ENCODE measurements around the gene PSMA1. TPM values are rescaled to one million over a fixed set of nuclear protein-coding genes. Genes with fewer than 3 reads are reported as not detected.
"Not testable (repeated sequence)": the region's sequence is repeated elsewhere in the genome, so short reads cannot be mapped to it uniquely, and the experiment has no call there.

Gene PSMA1
- 216 TPM for polyA plus RNA-seq (2013, experiment 1 of 4)
- polyA plus RNA-seq (2013, experiment 2 of 4), result 227 TPM
- polyA plus RNA-seq (2013, experiment 3 of 4), result 196 TPM
- 224 TPM for polyA plus RNA-seq (2013, experiment 4 of 4)

- Histone ChIP-seq H3K9me3 (ENCODE audit: control insufficient read depth, low read length) (no peaks in the 10 kb centered on the region), H3K27me3 (ENCODE audit: control insufficient read depth, insufficient read depth, low read length, poor library complexity, severe bottlenecking) (no peaks in the 10 kb centered on the region), H3K36me3 (ENCODE audit: control insufficient read depth, insufficient read depth, low read length) (peaks cover 15% of the 10 kb centered on the region), H3K27ac (ENCODE audit: insufficient read depth, low read depth, low read length, poor library complexity, severe bottlenecking) (peak within 1 kb of the TSS; percentile 83), H3K4me3 (ENCODE audit: insufficient read depth, low read depth, low read length) (peak within 1 kb of the TSS; percentile 98), H3K4me1 (ENCODE audit: control insufficient read depth, insufficient read depth, low read length) (peaks cover 5% of the 10 kb centered on the region)
- 0 to 1% methylated on average over 56 of the region's 56 CpGs for WGBS, 2 experiments
Measured at GRCh38 chr11:14519917-14520746, at the start of gene PSMA1. TSS of gene PSMA1 (minus strand) at chr11:14520386. CDS start at chr11:14520299, 87 bp downstream.

DNA sequence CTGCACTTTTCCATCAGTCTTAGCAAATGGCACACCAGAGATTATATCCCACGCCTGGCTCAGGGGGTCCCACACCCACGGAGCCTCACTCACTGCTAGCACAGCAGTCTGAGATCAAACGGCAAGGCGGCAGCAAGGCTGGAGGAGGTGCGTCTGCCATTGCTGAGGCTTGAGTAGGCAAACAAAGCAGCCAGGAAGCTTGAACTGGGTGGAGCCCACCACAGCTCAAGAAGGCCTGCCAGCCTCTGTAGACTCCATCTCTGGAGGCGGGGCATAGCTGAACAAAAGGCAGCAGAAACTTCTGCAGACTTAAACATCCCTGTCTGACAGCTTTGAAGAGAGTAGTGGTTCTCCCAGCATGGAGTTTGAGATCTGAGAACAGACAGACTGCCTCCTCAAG, 49.3 kb upstream of the PSMA1 start:
- H3K4me1 ChIP-seq (ENCODE audit: control insufficient read depth, insufficient read depth, low read length); H3K36me3 ChIP-seq (ENCODE audit: control insufficient read depth, insufficient read depth, low read length); H3K9me3 ChIP-seq (ENCODE audit: control insufficient read depth, low read length); H3K4me3 ChIP-seq (ENCODE audit: insufficient read depth, low read depth, low read length); H3K27me3 ChIP-seq (ENCODE audit: control insufficient read depth, insufficient read depth, low read length, poor library complexity, severe bottlenecking); H3K27ac ChIP-seq (ENCODE audit: insufficient read depth, low read depth, low read length, poor library complexity, severe bottlenecking): not testable (repeated sequence)
- WGBS, 2 experiments, result 93 to 96% methylated on average over 6 of the region's 6 CpGs

- Histone ChIP-seq H3K9me3 (ENCODE audit: control insufficient read depth, low read length) (no peaks in the 10 kb centered on the region), H3K4me3 (ENCODE audit: insufficient read depth, low read depth, low read length) (no peak overlapping the region), H3K27me3 (ENCODE audit: control insufficient read depth, insufficient read depth, low read length, poor library complexity, severe bottlenecking) (no peaks in the 10 kb centered on the region), H3K27ac (ENCODE audit: insufficient read depth, low read depth, low read length, poor library complexity, severe bottlenecking) (no peak overlapping the region), H3K4me1 (ENCODE audit: control insufficient read depth, insufficient read depth, low read length) (no peaks in the 10 kb centered on the region), H3K36me3 (ENCODE audit: control insufficient read depth, insufficient read depth, low read length) (no peaks in the 10 kb centered on the region)
- WGBS, 2 experiments, result 96% methylated on average over 3 of the region's 3 CpGs
Measured at GRCh38 chr11:14567064-14567651, 47.0 kb upstream of the PSMA1 start.

GRCh38 chr11:14566331-14567063, 46.3 kb upstream of the PSMA1 start:
- no peaks in the 10 kb centered on the region for H3K36me3 ChIP-seq (ENCODE audit: control insufficient read depth, insufficient read depth, low read length)
- 88 to 93% methylated on average over 3 of the region's 3 CpGs for whole genome bisulfite sequencing, 2 experiments
- no peak overlapping the region for H3K27ac ChIP-seq (ENCODE audit: insufficient read depth, low read depth, low read length, poor library complexity, severe bottlenecking)
- no peaks in the 10 kb centered on the region for H3K9me3 ChIP-seq (ENCODE audit: control insufficient read depth, low read length)
- no peak overlapping the region for H3K4me3 ChIP-seq (ENCODE audit: insufficient read depth, low read depth, low read length)
- H3K4me1 ChIP-seq (ENCODE audit: control insufficient read depth, insufficient read depth, low read length), result no peaks in the 10 kb centered on the region
- H3K27me3 ChIP-seq (ENCODE audit: control insufficient read depth, insufficient read depth, low read length, poor library complexity, severe bottlenecking), result no peaks in the 10 kb centered on the region

GRCh38 chr11:14565845-14566244, 45.7 kb upstream of the PSMA1 start:
- H3K9me3 ChIP-seq (ENCODE audit: control insufficient read depth, low read length), result no peaks in the 10 kb centered on the region
- no peak overlapping the region for H3K27ac ChIP-seq (ENCODE audit: insufficient read depth, low read depth, low read length, poor library complexity, severe bottlenecking)
- H3K36me3 ChIP-seq (ENCODE audit: control insufficient read depth, insufficient read depth, low read length), result no peaks in the 10 kb centered on the region
- H3K4me1 ChIP-seq (ENCODE audit: control insufficient read depth, insufficient read depth, low read length), result no peaks in the 10 kb centered on the region
- no peaks in the 10 kb centered on the region for H3K27me3 ChIP-seq (ENCODE audit: control insufficient read depth, insufficient read depth, low read length, poor library complexity, severe bottlenecking)
- WGBS, 2 experiments, result 70 to 84% methylated on average over 1 to 2 of the region's 2 CpGs
- H3K4me3 ChIP-seq (ENCODE audit: insufficient read depth, low read depth, low read length), result no peak overlapping the region

GRCh38 chr11:14555818-14556217, 35.6 kb upstream of the PSMA1 start:
- H3K36me3 ChIP-seq (ENCODE audit: control insufficient read depth, insufficient read depth, low read length), result no peaks in the 10 kb centered on the region
- 88 to 98% methylated on average over 1 of the region's 1 CpG for WGBS, 2 experiments
- H3K4me3 ChIP-seq (ENCODE audit: insufficient read depth, low read depth, low read length), result no peak overlapping the region
- H3K27me3 ChIP-seq (ENCODE audit: control insufficient read depth, insufficient read depth, low read length, poor library complexity, severe bottlenecking), result no peaks in the 10 kb centered on the region
- H3K4me1 ChIP-seq (ENCODE audit: control insufficient read depth, insufficient read depth, low read length), result no peaks in the 10 kb centered on the region
- H3K27ac ChIP-seq (ENCODE audit: insufficient read depth, low read depth, low read length, poor library complexity, severe bottlenecking), result no peak overlapping the region
- H3K9me3 ChIP-seq (ENCODE audit: control insufficient read depth, low read length), result no peaks in the 10 kb centered on the region

DNA sequence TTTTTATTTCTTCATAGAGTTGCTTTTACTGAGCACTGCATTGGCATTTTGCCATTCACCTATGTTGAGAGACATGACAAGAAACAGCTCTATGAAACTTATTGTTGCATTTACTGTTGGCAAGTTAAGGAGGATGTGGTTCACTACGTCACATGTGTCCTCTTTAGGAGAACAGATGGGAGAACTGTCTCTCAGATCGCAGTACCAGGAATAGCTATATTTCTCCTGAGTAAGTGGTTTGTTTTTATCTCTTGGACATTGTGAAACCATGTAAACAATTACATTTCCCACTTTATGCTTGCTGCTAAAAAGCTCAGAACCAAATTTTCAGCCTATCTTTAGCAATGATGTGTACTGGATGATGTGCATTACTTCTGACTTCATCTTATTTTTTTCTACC, 34.8 kb upstream of the PSMA1 start:
- Histone ChIP-seq H3K27me3 (ENCODE audit: control insufficient read depth, insufficient read depth, low read length, poor library complexity, severe bottlenecking) (no peaks in the 10 kb centered on the region), H3K4me3 (ENCODE audit: insufficient read depth, low read depth, low read length) (no peak overlapping the region), H3K36me3 (ENCODE audit: control insufficient read depth, insufficient read depth, low read length) (no peaks in the 10 kb centered on the region), H3K27ac (ENCODE audit: insufficient read depth, low read depth, low read length, poor library complexity, severe bottlenecking) (no peak overlapping the region), H3K4me1 (ENCODE audit: control insufficient read depth, insufficient read depth, low read length) (no peaks in the 10 kb centered on the region), H3K9me3 (ENCODE audit: control insufficient read depth, low read length) (no peaks in the 10 kb centered on the region)
- WGBS, 2 experiments, result 92 to 97% methylated on average over 2 of the region's 2 CpGs

DNA sequence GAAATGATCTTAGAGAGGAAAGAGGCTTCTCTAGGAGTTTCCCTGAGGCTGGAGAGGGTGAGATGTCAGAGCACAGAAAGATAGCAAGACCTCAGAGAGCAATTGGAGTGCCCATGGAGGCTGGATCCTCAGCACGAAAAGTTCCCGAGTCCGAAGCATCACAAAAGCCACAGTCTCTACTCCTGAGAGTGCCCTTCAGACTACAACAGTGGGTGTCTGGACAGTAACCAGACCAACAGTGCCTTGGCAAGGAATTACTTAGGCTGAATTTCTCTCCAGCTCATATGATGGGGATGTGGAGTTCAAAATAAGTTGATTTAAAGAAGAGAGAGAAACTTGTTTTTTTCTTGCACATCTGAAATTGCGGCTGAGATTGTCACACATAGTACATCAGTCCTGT, 31.9 kb upstream of the PSMA1 start:
- no peaks in the 10 kb centered on the region for H3K27me3 ChIP-seq (ENCODE audit: control insufficient read depth, insufficient read depth, low read length, poor library complexity, severe bottlenecking)
- H3K4me3 ChIP-seq (ENCODE audit: insufficient read depth, low read depth, low read length), result no peak overlapping the region
- WGBS, 2 experiments, result 89 to 95% methylated on average over 4 of the region's 4 CpGs
- H3K9me3 ChIP-seq (ENCODE audit: control insufficient read depth, low read length), result no peaks in the 10 kb centered on the region
- no peaks in the 10 kb centered on the region for H3K36me3 ChIP-seq (ENCODE audit: control insufficient read depth, insufficient read depth, low read length)
- H3K27ac ChIP-seq (ENCODE audit: insufficient read depth, low read depth, low read length, poor library complexity, severe bottlenecking), result no peak overlapping the region
- H3K4me1 ChIP-seq (ENCODE audit: control insufficient read depth, insufficient read depth, low read length), result no peaks in the 10 kb centered on the region

- Histone ChIP-seq H3K36me3 (ENCODE audit: control insufficient read depth, insufficient read depth, low read length) (no peaks in the 10 kb centered on the region), H3K27ac (ENCODE audit: insufficient read depth, low read depth, low read length, poor library complexity, severe bottlenecking) (no peak overlapping the region), H3K27me3 (ENCODE audit: control insufficient read depth, insufficient read depth, low read length, poor library complexity, severe bottlenecking) (no peaks in the 10 kb centered on the region), H3K9me3 (ENCODE audit: control insufficient read depth, low read length) (no peaks in the 10 kb centered on the region), H3K4me3 (ENCODE audit: insufficient read depth, low read depth, low read length) (no peak overlapping the region), H3K4me1 (ENCODE audit: control insufficient read depth, insufficient read depth, low read length) (no peaks in the 10 kb centered on the region)
- 77% methylated on average over 2 of the region's 2 CpGs for WGBS, 2 experiments
Measured at GRCh38 chr11:14551380-14551779, 31.2 kb upstream of the PSMA1 start.

- no peaks in the 10 kb centered on the region for H3K4me1 ChIP-seq (ENCODE audit: control insufficient read depth, insufficient read depth, low read length)
- H3K36me3 ChIP-seq (ENCODE audit: control insufficient read depth, insufficient read depth, low read length), result no peaks in the 10 kb centered on the region
- WGBS, 2 experiments, result 100% methylated on average over 3 of the region's 4 CpGs; no CpG with 5 or more reads in 1 of the 2 experiments
- no peaks in the 10 kb centered on the region for H3K27me3 ChIP-seq (ENCODE audit: control insufficient read depth, insufficient read depth, low read length, poor library complexity, severe bottlenecking)
- no peak overlapping the region for H3K27ac ChIP-seq (ENCODE audit: insufficient read depth, low read depth, low read length, poor library complexity, severe bottlenecking)
- H3K4me3 ChIP-seq (ENCODE audit: insufficient read depth, low read depth, low read length), result no peak overlapping the region
- H3K9me3 ChIP-seq (ENCODE audit: control insufficient read depth, low read length), result no peaks in the 10 kb centered on the region
Measured at GRCh38 chr11:14549891-14550290, 29.7 kb upstream of the PSMA1 start.

Data from ectodermal cell (in vitro differentiated cells).